Heart left ventricle (tissue), 16 donors: Measurements from ENCODE around the gene ASIC4. TPM values are rescaled to one million over a fixed set of nuclear protein-coding genes. Genes with fewer than 3 reads are reported as not detected.

Experiments used
- ATAC-seq, 4 donors: fragments of 200-7000 bp; cut with Tn5 transposase; one replicate each; pipeline ENCODE4 v1.9.1; 2020 to 2022; ENCODE audit warnings: moderate library complexity in 4 of 4, mild to moderate bottlenecking in 3 of 4, moderate number of reproducible peaks in 1 of 4
- DNase-seq, 5 donors: peaks; one replicate each; pipeline ENCODE4 v3.0.0-alpha.2; 2020
- H3K27ac ChIP-seq, 12 donors: fragments of 200-600 bp; sonication (generic) in 4 of 12; one replicate each; pipeline versions ENCODE4 v1.5.0 to v1.8.0; 2016 to 2022; ENCODE audit warnings: mild to moderate bottlenecking in 2 of 12
- H3K27me3 ChIP-seq, 9 donors: fragments of 200-600 bp; sonication (generic) in 2 of 9; one replicate each; pipeline versions ENCODE4 v1.5.1 to v1.8.0; 2016 to 2022; ENCODE audit warnings: mild to moderate bottlenecking in 3 of 9
- H3K36me3 ChIP-seq, 9 donors: fragments of 200-600 bp; sonication (generic) in 2 of 9; one replicate each; pipeline versions ENCODE4 v1.5.0 to v1.8.0; 2018 to 2022; ENCODE audit warnings: mild to moderate bottlenecking in 2 of 9
- H3K4me1 ChIP-seq, 12 donors: fragments of 200-600 bp; sonication (generic) in 4 of 12; one replicate each; pipeline versions ENCODE4 v1.5.0 to v1.8.0; 2016 to 2022; ENCODE audit warnings: mild to moderate bottlenecking in 3 of 12
- H3K4me3 ChIP-seq, 12 donors: fragments of 200-600 bp; sonication (generic) in 4 of 12; one replicate each; pipeline versions ENCODE4 v1.5.0 to v1.8.0; 2017 to 2022; ENCODE audit warnings: mild to moderate bottlenecking in 9 of 12, moderate library complexity in 4 of 12
- H3K9me3 ChIP-seq, 12 donors: fragments of 200-600 bp; sonication (generic) in 4 of 12; one replicate each; pipeline versions ENCODE4 v1.5.0 to v1.8.0; 2016 to 2022; ENCODE audit warnings: mild to moderate bottlenecking in 1 of 12
- POLR2A ChIP-seq, 2 donors: fragments of 450-650 bp; IDR thresholded peaks; one replicate each; pipeline ENCODE4 v1.6.1; 2017; ENCODE audit warnings: antibody characterized with exemption in 2 of 2, mild to moderate bottlenecking in 2 of 2, moderate library complexity in 2 of 2
- WGBS, 4 donors: extraction: QIAGEN DNeasy Blood & Tissue Kit in 2 of 4; methylation state at CpG; one replicate each; pipeline versions ENCODE4 v1.1.5 to v1.1.7; 2013 to 2018; 5-methylcytosine and 5-hydroxymethylcytosine counted together
- intact Hi-C, 10 donors: fragments of 100-400 bp; cut with DNase I; formaldehyde crosslinking; loops; one replicate each; pipeline versions ENCODE4 v1.11.1 to v1.14.2; 2022
- polyA plus RNA-seq, 2 donors: library from polyadenylated mRNA; stranded (reverse); fragments of 200-250 nt; gene quantifications; one replicate each; pipeline ENCODE4 v1.2.3, GENCODE V29; 2013
- total RNA-seq, 9 donors: library from RNA; depleted of rRNA in 2 of 9; stranded (reverse); fragments of >200 nt in 2 of 9; fragmentation: NEBNext Ultra II Directional in 3 of 9; extraction: Animal tissue kit (Norgen Biotek cat#: 25700) in 3 of 9; gene quantifications; one replicate each; pipeline versions ENCODE4 v1.1.0 to v1.2.4, GENCODE V29; 2016 to 2023
- TF ChIP-seq, protein P1 (sequence below), 12 donors: fragments of 200-600 bp; sonication (generic) in 4 of 12; IDR thresholded peaks; one replicate each; pipeline versions ENCODE4 v1.5.0 to v1.8.0; 2018 to 2022; ENCODE audit warnings: antibody characterized with exemption in 12 of 12, mild to moderate bottlenecking in 5 of 12
- donor health status: ischemic (EF 13 %, LVEDD 7.1; RV severe dilation, severe dysfunction).
- donor health status: healthy with polysubstance abuse.
- donor health status: DM: no; HTN: yes; CAD: no.
- donor health status: DM: no; HTN: no; CAD: no.
- donor health status: ischemic (EF 25% LVEDD 6.9; RV normal size, moderate dysfunction).
- donor health status: ischemic (EF 25% LVEDD 5.7; RV mildly dilated, moderate dysfunction).
- donor health status: healthy.
- donor health status: DM: yes; HTN: yes; CAD: no.
- donor health status: ischemic (EF 35%, LVEDD 5.7; RV mildly dilated, moderate dysfunction).
- donor health status: nonischemic (EF 11% LVEDD 7.7; RV severe dilation, severe dysfunction).
- donor health status: DM: yes; HTN: yes; CAD: no.
- donor health status: PGD.
- donor health status: ischemic (EF 29% LVEDD 5.4; RV normal size, mild dysfunction).
- donor health status: nonischemic (EF 23%, LVEDD 6.1; RV moderate dilation, normal function).

Gene ASIC4
- total and polyA plus RNA-seq, 11 donors: 0.03 to 0.10 (median 0.08) TPM; not detected in 8

DNA sequence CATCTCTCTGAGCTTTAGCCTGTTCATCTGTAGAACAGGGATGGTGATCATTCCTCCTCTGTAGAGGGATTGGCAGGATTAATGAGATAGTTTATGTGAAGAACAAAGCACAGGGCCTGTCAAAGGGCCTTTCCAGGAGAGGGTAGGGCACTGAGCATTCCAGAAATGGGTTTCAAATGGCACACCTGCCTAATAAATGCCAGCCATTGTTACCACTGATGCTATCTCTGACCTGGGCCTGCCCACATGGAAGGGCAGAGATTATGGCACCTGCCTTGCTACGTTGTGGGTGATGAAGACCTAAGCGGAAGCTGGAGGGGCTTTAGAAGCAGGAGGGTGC lies 46.6 kb upstream of the ASIC4 start:
- 65 to 70% (median 68%) methylated on average over 2 of the region's 2 CpGs for WGBS, 4 donors
- no peak for DNase-seq
- Histone ChIP-seq H3K27ac (peak overlapping the region in 6 of 12 donors; percentile 17 to 72 (median 60)), H3K4me3 (no peak overlapping the region), H3K9me3 (no peaks in the 10 kb centered on the region), H3K27me3 (no peaks in the 10 kb centered on the region), H3K36me3 (peaks cover 0 to 28% (median 0%) of the 10 kb centered on the region in 9 donors), H3K4me1 (peaks cover 0 to 71% (median 17%) of the 10 kb centered on the region in 12 donors)
- intact Hi-C loops: no loop called here
- no peak for ATAC-seq
- TF ChIP-seq, protein P1, sequence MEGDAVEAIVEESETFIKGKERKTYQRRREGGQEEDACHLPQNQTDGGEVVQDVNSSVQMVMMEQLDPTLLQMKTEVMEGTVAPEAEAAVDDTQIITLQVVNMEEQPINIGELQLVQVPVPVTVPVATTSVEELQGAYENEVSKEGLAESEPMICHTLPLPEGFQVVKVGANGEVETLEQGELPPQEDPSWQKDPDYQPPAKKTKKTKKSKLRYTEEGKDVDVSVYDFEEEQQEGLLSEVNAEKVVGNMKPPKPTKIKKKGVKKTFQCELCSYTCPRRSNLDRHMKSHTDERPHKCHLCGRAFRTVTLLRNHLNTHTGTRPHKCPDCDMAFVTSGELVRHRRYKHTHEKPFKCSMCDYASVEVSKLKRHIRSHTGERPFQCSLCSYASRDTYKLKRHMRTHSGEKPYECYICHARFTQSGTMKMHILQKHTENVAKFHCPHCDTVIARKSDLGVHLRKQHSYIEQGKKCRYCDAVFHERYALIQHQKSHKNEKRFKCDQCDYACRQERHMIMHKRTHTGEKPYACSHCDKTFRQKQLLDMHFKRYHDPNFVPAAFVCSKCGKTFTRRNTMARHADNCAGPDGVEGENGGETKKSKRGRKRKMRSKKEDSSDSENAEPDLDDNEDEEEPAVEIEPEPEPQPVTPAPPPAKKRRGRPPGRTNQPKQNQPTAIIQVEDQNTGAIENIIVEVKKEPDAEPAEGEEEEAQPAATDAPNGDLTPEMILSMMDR (IDR thresholded peaks at IDR 0.05): no peak
- no peak for TF ChIP-seq POLR2A (IDR thresholded peaks at IDR 0.05)

DNA sequence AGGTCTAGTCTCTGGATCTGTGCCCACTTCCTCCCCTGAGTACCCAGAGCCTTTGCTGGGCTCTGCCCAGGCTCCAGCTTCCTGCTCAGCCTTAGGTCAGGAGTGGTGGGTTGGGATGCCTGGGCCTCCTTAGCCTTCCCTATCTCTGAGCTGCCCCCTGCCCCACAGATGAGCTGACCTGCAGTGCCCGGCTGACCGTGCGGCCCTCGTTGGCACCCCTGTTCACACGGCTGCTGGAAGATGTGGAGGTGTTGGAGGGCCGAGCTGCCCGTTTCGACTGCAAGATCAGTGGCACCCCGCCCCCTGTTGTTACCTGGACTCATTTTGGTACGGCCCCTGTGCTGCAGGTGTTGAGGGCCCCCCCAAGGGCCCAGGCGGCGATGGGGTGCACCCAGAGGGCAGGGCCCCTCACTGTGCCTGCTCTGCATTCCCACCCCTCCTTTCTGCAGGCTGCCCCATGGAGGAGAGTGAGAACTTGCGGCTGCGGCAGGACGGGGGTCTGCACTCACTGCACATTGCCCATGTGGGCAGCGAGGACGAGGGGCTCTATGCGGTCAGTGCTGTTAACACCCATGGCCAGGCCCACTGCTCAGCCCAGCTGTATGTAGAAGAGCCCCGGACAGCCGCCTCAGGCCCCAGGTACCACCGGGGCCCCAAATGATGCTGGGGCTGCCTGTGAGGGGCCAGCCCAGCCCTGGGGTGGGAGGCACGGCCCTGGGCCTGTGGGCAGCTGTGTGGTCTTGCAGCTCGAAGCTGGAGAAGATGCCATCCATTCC lies 45.7 kb upstream of the ASIC4 start:
- WGBS, 4 donors: 82 to 89% (median 87%) methylated on average over 12 to 23 of the region's 23 CpGs
- peaks cover 0 to 30% (median 0%) of the 10 kb centered on the region in 9 donors for H3K36me3 ChIP-seq
- TF ChIP-seq, protein P1 (IDR thresholded peaks at IDR 0.05): no peak
- TF ChIP-seq POLR2A (IDR thresholded peaks at IDR 0.05): no peak
- no peak overlapping the region for H3K4me3 ChIP-seq
- intact Hi-C loops: no loop called here
- H3K4me1 ChIP-seq: peaks cover 0 to 69% (median 17%) of the 10 kb centered on the region in 12 donors
- peak overlapping the region in 9 of 12 donors; percentile 17 to 82 (median 59) for H3K27ac ChIP-seq
- H3K27me3 ChIP-seq: no peaks in the 10 kb centered on the region
- H3K9me3 ChIP-seq: no peaks in the 10 kb centered on the region
- no peak for DNase-seq
- peak in 1 of 4 donors; percentile 0 for ATAC-seq

DNA sequence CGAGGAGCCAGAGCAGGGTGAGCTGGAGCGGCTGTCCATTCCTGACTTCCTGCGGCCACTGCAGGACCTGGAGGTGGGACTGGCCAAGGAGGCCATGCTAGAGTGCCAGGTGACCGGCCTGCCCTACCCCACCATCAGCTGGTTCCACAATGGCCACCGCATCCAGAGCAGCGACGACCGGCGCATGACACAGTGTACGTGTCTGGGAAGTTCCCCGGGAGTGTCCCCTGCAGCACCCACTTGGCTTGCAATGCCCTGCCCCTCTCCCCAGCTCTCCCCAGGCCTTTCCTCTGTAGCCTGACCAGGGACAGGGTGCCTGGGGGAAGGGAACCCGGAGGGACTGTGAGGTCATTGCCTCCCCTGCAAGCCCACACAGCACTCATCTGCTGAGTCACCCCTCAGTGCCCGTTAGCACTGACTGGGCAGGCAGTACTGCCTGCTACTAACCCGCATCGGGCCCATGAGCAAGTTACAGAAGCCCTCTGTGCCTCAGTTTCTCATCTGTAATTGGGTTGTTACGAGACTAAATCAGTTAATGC lies 45.0 kb upstream of the ASIC4 start:
- H3K9me3 ChIP-seq: no peaks in the 10 kb centered on the region
- DNase-seq (peak in 2 of 5 donors; percentile 59 to 79), ATAC-seq (peak in 3 of 4 donors; percentile 51 to 77 (median 66))
- peak overlapping the region in 10 of 12 donors; percentile 17 to 82 (median 59) for H3K27ac ChIP-seq
- no peak overlapping the region for H3K4me3 ChIP-seq
- WGBS, 4 donors: 71 to 79% (median 73%) methylated on average over 15 to 16 of the region's 16 CpGs
- H3K36me3 ChIP-seq: peaks cover 0 to 34% (median 0%) of the 10 kb centered on the region in 9 donors
- intact Hi-C loops: no loop called here
- TF ChIP-seq, protein P1 (IDR thresholded peaks at IDR 0.05): no peak
- TF ChIP-seq POLR2A (IDR thresholded peaks at IDR 0.05): no peak
- no peaks in the 10 kb centered on the region for H3K27me3 ChIP-seq
- peaks cover 0 to 69% (median 16%) of the 10 kb centered on the region in 12 donors for H3K4me1 ChIP-seq

DNA sequence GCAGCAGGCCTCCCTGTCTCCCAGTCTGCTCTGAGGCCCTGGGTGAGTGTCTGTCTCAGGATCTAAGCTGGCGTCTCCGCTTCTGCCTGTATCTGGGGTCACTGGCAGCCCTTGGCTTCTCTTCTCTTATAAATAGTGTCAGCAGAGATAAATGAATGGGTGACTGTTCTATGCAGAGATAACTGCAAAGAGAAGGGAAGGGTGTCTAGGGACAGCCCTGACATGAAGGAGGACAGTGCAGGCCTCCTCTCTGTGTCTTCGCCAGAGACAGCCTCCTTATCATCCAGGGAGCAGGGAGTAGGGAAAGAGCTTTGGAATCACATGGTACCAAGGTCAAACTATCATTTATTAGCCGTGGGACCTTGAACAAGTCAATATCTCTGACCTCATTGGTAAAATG lies 43.9 kb upstream of the ASIC4 start:
- no peaks in the 10 kb centered on the region for H3K9me3 ChIP-seq
- no peak for DNase-seq
- WGBS, 4 donors: 37 to 47% (median 44%) methylated on average over 4 of the region's 4 CpGs
- intact Hi-C loops: loop anchor here in 2 of 10 donors (2.0 to 10.0 kb wide), 2 partner anchors 26 to 66 kb away; no protein-coding TSS in a partner anchor
- ATAC-seq: peak in 3 of 4 donors; percentile 20 to 51 (median 37)
- H3K36me3 ChIP-seq: peaks cover 0 to 34% (median 0%) of the 10 kb centered on the region in 9 donors
- no peak overlapping the region for H3K4me3 ChIP-seq
- peak overlapping the region in 10 of 12 donors; percentile 17 to 82 (median 59) for H3K27ac ChIP-seq
- peaks cover 0 to 65% (median 9%) of the 10 kb centered on the region in 12 donors for H3K4me1 ChIP-seq
- no peak for TF ChIP-seq POLR2A (IDR thresholded peaks at IDR 0.05)
- TF ChIP-seq, protein P1 (IDR thresholded peaks at IDR 0.05): no peak
- no peaks in the 10 kb centered on the region for H3K27me3 ChIP-seq
